ENCODE data around the gene USH2A. TPM values are rescaled to one million over a fixed set of nuclear protein-coding genes. Genes with fewer than 3 reads are reported as not detected.

The USH2A gene
- total and polyA plus RNA-seq, 2 experiments from 2014 or later: under 0.01 to 0.01 TPM

DNA sequence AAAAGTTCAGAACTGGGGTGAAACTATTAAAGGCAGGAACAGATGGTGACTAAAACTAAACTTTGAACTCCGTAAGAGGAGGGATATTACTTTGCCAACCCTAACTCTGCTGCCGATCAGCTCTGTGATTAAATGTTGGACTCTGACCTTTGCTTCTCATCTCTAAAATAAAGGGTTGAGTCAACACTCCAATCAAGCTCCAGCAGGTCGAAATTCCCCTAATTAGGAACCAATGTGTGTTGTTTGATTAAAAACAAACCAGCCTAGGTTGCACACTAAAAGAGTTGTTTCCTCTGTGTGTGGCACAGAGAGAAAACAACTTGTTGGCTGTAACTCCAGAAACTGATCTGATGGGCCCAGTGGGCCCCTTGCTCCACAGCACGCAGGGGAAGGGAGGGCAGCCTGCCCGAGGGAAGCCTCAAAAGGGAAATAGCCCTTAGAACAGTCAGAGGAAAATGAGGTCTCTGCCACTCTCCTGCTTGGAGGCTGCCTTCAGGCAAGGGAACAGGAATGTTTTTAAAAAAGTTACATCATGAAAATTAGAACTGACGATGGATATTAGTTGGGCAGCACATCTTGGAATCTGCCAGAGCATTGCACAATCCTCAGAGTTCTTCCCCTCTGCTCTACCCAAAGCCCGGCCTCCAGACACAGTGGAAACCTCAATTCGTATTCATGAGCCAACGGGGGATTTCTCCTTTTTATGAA, 786.8 kb downstream of the USH2A start:
- 8 to 10% methylated on average over 9 of the region's 9 CpGs for WGBS, 2 experiments (ENCODE audit: low coverage in 1 of 2, low lambda C conversion rate in 2 of 2, missing lambda C conversion rate in 2 of 2)
- Histone ChIP-seq H4K20me1 (ENCODE audit: insufficient read depth) (no peaks in the 10 kb centered on the region), H3K79me2 (ENCODE audit: insufficient read depth) (no peaks in the 10 kb centered on the region), H3K27me3 (replicated peaks; ENCODE audit: insufficient read depth) (no peaks in the 10 kb centered on the region), H3K27ac (peak overlapping the region; percentile 84), H3K9me2 (ENCODE audit: insufficient read depth) (no peaks in the 10 kb centered on the region), H3K4me1 (ENCODE audit: insufficient read depth) (peaks cover 19% of the 10 kb centered on the region), H3F3A (ENCODE audit: insufficient read depth) (peaks cover 22% of the 10 kb centered on the region; the same call in 1 of the 2 replicates), H3K4me2 (ENCODE audit: unreplicated experiment) (peak overlapping the region; percentile 88), H2AFZ (peak overlapping the region; percentile 97), H3K9ac (peak overlapping the region; percentile 72), H3K4me3 (peak overlapping the region; percentile 63), H3K36me3 (ENCODE audit: low read depth) (no peaks in the 10 kb centered on the region), H3K9me3 (ENCODE audit: low read depth) (no peaks in the 10 kb centered on the region)
- in situ Hi-C loops (cut with MboI): no loop called here
- peak; percentile 84 for DNase-seq
- TF ChIP-seq EZH2 (IDR thresholded peaks at IDR 0.05; ENCODE audit: insufficient read depth, poor library complexity, severe bottlenecking) (no peak), EZH2phosphoT487 (IDR thresholded peaks at IDR 0.05; ENCODE audit: insufficient read depth, low read depth) (no peak)

DNA sequence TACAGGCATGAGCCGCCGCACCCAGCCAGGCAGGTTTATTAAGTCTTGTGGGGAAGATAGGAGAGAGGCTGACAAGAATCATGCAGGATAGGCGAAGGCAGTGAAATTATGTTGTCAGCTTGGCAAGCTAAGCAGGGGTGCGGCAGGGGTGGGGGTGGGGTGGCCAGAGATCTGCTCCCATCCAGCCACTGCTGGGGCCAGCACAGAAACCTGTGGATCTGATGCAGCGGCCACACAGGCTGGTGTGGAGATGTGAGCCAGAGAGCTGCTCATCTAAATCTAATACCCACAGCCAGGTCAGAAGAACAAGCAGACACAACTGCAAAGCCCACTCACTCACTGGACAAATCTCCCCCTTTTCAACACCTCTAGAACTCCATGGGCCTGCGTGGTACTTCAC, 787.4 kb downstream of the USH2A start:
- in situ Hi-C loops (cut with MboI): no loop called here

DNA sequence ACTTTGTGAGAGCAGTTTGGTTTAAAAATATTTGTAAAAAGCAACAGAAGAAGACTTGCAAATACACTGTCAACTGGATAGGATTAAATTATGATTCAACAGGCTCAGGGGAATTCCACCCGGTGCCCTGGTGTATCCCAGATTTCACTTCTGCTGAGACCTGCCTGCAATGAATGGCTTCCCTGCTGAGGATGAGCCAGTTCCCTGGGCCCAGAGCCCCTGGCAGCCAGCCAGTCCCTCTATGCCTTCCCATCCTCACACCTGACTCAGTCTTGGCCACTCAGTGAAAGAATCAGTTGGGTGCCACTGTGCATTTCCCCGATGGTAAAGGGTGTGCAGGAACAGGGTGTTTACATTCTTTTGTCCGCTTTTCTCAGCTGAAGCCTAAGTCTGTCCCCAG, 791.8 kb downstream of the USH2A start:
- Histone ChIP-seq H3K27me3 (replicated peaks; ENCODE audit: insufficient read depth) (no peaks in the 10 kb centered on the region), H3K36me3 (ENCODE audit: low read depth) (no peaks in the 10 kb centered on the region), H3K4me1 (ENCODE audit: insufficient read depth) (peaks cover 8% of the 10 kb centered on the region), H2AFZ (no peak overlapping the region), H3K27ac (no peak overlapping the region), H3K4me3 (no peak overlapping the region), H3K4me2 (ENCODE audit: unreplicated experiment) (no peak overlapping the region), H3K9me3 (ENCODE audit: low read depth) (no peaks in the 10 kb centered on the region), H3K9me2 (ENCODE audit: insufficient read depth) (no peaks in the 10 kb centered on the region), H3K9ac (no peak overlapping the region), H4K20me1 (ENCODE audit: insufficient read depth) (no peaks in the 10 kb centered on the region), H3K79me2 (ENCODE audit: insufficient read depth) (no peaks in the 10 kb centered on the region), H3F3A (ENCODE audit: insufficient read depth) (peaks cover 9% of the 10 kb centered on the region; the same call in 1 of the 2 replicates)
- in situ Hi-C loops (cut with MboI): no loop called here
- no peak for TF ChIP-seq EZH2phosphoT487 (IDR thresholded peaks at IDR 0.05; ENCODE audit: insufficient read depth, low read depth)
- no peak for TF ChIP-seq EZH2 (IDR thresholded peaks at IDR 0.05; ENCODE audit: insufficient read depth, poor library complexity, severe bottlenecking)
- WGBS, 2 experiments (ENCODE audit: low coverage in 1 of 2, low lambda C conversion rate in 2 of 2, missing lambda C conversion rate in 2 of 2): 55% methylated on average over 3 of the region's 3 CpGs
- peak; percentile 43 for DNase-seq

More for the DNA sequence above, 787.4 kb downstream of the USH2A start:
- no peak overlapping the region for H3K4me3 ChIP-seq
- no peak for TF ChIP-seq EZH2 (IDR thresholded peaks at IDR 0.05; ENCODE audit: insufficient read depth, poor library complexity, severe bottlenecking)
- no peak for TF ChIP-seq EZH2phosphoT487 (IDR thresholded peaks at IDR 0.05; ENCODE audit: insufficient read depth, low read depth)
- no peaks in the 10 kb centered on the region for H4K20me1 ChIP-seq (ENCODE audit: insufficient read depth)
- no peaks in the 10 kb centered on the region for H3K9me2 ChIP-seq (ENCODE audit: insufficient read depth)
- 78% methylated on average over 6 of the region's 6 CpGs for WGBS, 2 experiments (ENCODE audit: low coverage in 1 of 2, low lambda C conversion rate in 2 of 2, missing lambda C conversion rate in 2 of 2)
- no peaks in the 10 kb centered on the region for H3K79me2 ChIP-seq (ENCODE audit: insufficient read depth)
- H3K4me1 ChIP-seq (ENCODE audit: insufficient read depth): peaks cover 19% of the 10 kb centered on the region
- no peaks in the 10 kb centered on the region for H3K27me3 ChIP-seq (replicated peaks; ENCODE audit: insufficient read depth)
- H3K9me3 ChIP-seq (ENCODE audit: low read depth): no peaks in the 10 kb centered on the region
- H3K4me2 ChIP-seq (ENCODE audit: unreplicated experiment): peak overlapping the region; percentile 88
- peak; percentile 2 for DNase-seq
- H3F3A ChIP-seq (ENCODE audit: insufficient read depth): peaks cover 22% of the 10 kb centered on the region; the same call in 1 of the 2 replicates
- peak overlapping the region; percentile 97 for H2AFZ ChIP-seq
- H3K36me3 ChIP-seq (ENCODE audit: low read depth): no peaks in the 10 kb centered on the region
- peak overlapping the region; percentile 72; the same call in 1 of the 2 replicates for H3K9ac ChIP-seq
- H3K27ac ChIP-seq: no peak overlapping the region

DNA sequence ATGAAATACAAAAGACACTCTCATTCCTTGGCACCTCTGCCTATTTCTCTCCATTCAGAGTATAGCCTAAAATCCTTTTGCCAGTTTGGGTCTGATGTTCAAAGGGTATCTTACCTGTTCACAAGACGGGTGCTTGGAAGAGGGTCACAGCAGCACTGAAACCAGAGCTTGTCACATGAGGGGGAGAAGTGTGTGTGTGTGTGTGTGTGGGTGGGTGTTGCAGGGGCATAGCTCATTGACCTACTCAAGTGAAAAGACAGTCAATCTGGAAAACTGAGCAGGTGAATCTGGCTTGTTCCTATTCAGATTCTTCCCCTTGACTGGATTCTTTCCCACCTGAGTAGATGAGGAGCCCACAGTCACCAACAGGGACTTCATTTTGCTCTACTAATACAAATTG, 792.2 kb downstream of the USH2A start:
- H2AFZ ChIP-seq: no peak overlapping the region
- WGBS, 2 experiments (ENCODE audit: low coverage in 1 of 2, low lambda C conversion rate in 2 of 2, missing lambda C conversion rate in 2 of 2): 50% methylated on average over 1 of the region's 1 CpG
- peaks cover 3% of the 10 kb centered on the region for H3K4me1 ChIP-seq (ENCODE audit: insufficient read depth)
- no peak overlapping the region for H3K4me2 ChIP-seq (ENCODE audit: unreplicated experiment)
- no peak overlapping the region for H3K4me3 ChIP-seq
- no peaks in the 10 kb centered on the region for H3K9me3 ChIP-seq (ENCODE audit: low read depth)
- DNase-seq: no peak
- no peak for TF ChIP-seq EZH2phosphoT487 (IDR thresholded peaks at IDR 0.05; ENCODE audit: insufficient read depth, low read depth)
- no peak for TF ChIP-seq EZH2 (IDR thresholded peaks at IDR 0.05; ENCODE audit: insufficient read depth, poor library complexity, severe bottlenecking)
- 0 out of 2 replicates have a peak, but pooled peaks cover 7% of the 10 kb centered on the region for H3F3A ChIP-seq (ENCODE audit: insufficient read depth)
- no peaks in the 10 kb centered on the region for H3K79me2 ChIP-seq (ENCODE audit: insufficient read depth)
- no peaks in the 10 kb centered on the region for H3K9me2 ChIP-seq (ENCODE audit: insufficient read depth)
- H3K36me3 ChIP-seq (ENCODE audit: low read depth): no peaks in the 10 kb centered on the region
- in situ Hi-C loops (cut with MboI): no loop called here
- no peaks in the 10 kb centered on the region for H3K27me3 ChIP-seq (replicated peaks; ENCODE audit: insufficient read depth)
- no peak overlapping the region for H3K9ac ChIP-seq
- no peaks in the 10 kb centered on the region for H4K20me1 ChIP-seq (ENCODE audit: insufficient read depth)
- no peak overlapping the region for H3K27ac ChIP-seq

Data from GM23248 (cell line).